Muscle of back (tissue), 11 donors: ENCODE measurements around the gene CCDC182. TPM values are rescaled to one million over a fixed set of nuclear protein-coding genes. Genes with fewer than 3 reads are reported as not detected.
A peak's percentile ranks its signal among the peaks of the same experiment; 100 is the strongest.

Experiments
- DNase-seq, 3 donors: peaks; one replicate each; pipeline versions ENCODE4 v3.0.0 to v3.0.0-alpha.2; 2013
- polyA plus RNA-seq, 10 donors: library from polyadenylated mRNA; unstranded; fragments of 120-200 nt; gene quantifications; one replicate each; pipeline ENCODE4 v1.2.1, GENCODE V29; 2013; ENCODE audit not compliant: insufficient read length in 10 of 10

Gene CCDC182
- polyA plus RNA-seq, 10 donors = not detected

- DNase-seq = no peak
These were observed 17.4 kb downstream of the CCDC182 start for GRCh38 chr17:57727630-57728175.

GRCh38 chr17:57726838-57727237, 18.3 kb downstream of the CCDC182 start:
- DNase-seq = no peak

GRCh38 chr17:57726213-57726790, 18.8 kb downstream of the CCDC182 start:
- no peak for DNase-seq

- no peak for DNase-seq
These were observed 20.4 kb downstream of the CCDC182 start for GRCh38 chr17:57724729-57725125.

- no peak for DNase-seq
These were observed 20.9 kb downstream of the CCDC182 start for GRCh38 chr17:57724026-57724728.

GRCh38 chr17:57723427-57724025, 21.6 kb downstream of the CCDC182 start:
- no peak for DNase-seq

GRCh38 chr17:57722704-57723043, 22.4 kb downstream of the CCDC182 start:
- no peak for DNase-seq

GRCh38 chr17:57721967-57722703, 23.0 kb downstream of the CCDC182 start:
- no peak for DNase-seq

GRCh38 chr17:57720386-57721035, 24.6 kb downstream of the CCDC182 start:
- DNase-seq = no peak

GRCh38 chr17:57718878-57719277, 26.2 kb downstream of the CCDC182 start:
- DNase-seq = no peak

GRCh38 chr17:57715981-57716380, 29.1 kb downstream of the CCDC182 start:
- DNase-seq = no peak

- DNase-seq = no peak
These were observed 30.4 kb downstream of the CCDC182 start for GRCh38 chr17:57714665-57715180.

- DNase-seq = no peak
These were observed 32.0 kb downstream of the CCDC182 start for GRCh38 chr17:57713140-57713539.

GRCh38 chr17:57708410-57708809, 36.7 kb downstream of the CCDC182 start:
- DNase-seq = no peak

GRCh38 chr17:57707892-57708291, 37.2 kb downstream of the CCDC182 start:
- peak in 1 of 3 donors; percentile 54 for DNase-seq

- DNase-seq = no peak
These were observed 38.3 kb downstream of the CCDC182 start for GRCh38 chr17:57706761-57707160.

- no peak for DNase-seq
These were observed 39.0 kb downstream of the CCDC182 start for GRCh38 chr17:57705921-57706695.

GRCh38 chr17:57704448-57704847, 40.7 kb downstream of the CCDC182 start:
- DNase-seq = no peak

GRCh38 chr17:57703273-57703672, 41.8 kb downstream of the CCDC182 start:
- DNase-seq = no peak

- DNase-seq = no peak
These were observed 44.0 kb downstream of the CCDC182 start for GRCh38 chr17:57701124-57701523.

- DNase-seq = peak in 2 of 3 donors; percentile 38 to 73
These were observed 45.3 kb downstream of the CCDC182 start for GRCh38 chr17:57699751-57700219.
